ENCODE data around the gene OR5C1.
"Not testable (repeated sequence)": the region's sequence is repeated elsewhere in the genome, so short reads cannot be mapped to it uniquely, and the experiment has no call there.

Gene OR5C1

GRCh38 chr9:122812736-122813135 is 24.0 kb downstream of the OR5C1 start:
- no peak for DNase-seq

DNA sequence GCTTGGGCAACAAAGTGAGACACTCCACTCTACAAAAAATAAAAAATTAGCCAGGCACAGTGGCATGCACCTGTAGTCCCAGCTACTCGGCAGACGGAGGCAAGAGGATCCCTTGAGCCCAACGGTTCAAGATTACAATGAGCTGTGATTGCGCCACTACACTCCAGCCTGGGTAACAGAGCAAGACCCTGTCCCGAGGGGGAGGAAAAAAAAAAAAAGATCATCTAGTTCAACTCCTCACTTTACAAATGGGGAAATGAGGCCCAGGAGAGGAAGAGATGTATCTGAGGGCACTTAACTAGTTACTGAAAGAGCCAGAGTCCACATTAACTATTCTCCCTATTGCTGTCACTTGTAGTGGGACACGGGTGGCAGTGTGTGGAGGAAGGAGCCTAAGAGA is 25.8 kb downstream of the OR5C1 start:
- no peak for DNase-seq

DNA sequence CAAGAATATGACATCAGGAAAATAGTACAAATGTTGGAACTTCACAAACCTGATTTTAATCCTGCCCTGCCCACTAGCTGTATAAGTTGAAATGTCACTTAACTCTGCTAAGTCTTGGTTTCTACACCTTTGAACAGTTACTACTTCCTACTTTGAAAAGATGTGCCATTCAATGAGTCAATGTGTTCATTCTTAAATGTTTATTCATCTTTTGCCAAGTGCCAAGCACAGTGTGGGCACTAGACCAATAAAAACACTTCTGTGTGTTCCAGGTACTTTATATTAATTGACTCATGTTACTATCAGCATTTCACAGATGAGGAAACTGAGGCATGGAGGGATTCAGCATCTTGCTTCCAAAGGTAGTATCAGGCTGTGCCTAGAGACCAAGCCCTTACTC is 26.8 kb downstream of the OR5C1 start:
- DNase-seq, result no peak

GRCh38 chr9:122816163-122816867 is 27.6 kb downstream of the OR5C1 start:
- DNase-seq, result no peak

DNA sequence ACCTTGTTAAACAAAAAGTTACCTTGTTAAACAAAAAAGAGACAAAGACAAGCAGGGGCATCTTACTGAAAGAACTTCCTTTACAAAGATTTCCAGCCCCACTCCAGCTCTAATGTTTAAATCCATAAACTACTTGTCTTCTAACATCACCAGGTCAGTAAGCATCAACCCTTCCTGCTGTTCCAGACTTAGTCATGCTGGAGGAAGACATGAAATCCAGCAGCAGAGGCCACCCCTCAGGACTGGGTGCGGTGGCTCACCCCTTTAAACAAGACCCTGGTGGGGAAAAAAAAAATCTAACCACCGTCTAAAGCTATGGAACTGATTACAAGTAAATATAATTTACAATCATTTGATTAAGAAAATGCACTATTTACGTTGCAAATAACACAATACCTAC is 30.6 kb downstream of the OR5C1 start:
- no peak for DNase-seq

DNA sequence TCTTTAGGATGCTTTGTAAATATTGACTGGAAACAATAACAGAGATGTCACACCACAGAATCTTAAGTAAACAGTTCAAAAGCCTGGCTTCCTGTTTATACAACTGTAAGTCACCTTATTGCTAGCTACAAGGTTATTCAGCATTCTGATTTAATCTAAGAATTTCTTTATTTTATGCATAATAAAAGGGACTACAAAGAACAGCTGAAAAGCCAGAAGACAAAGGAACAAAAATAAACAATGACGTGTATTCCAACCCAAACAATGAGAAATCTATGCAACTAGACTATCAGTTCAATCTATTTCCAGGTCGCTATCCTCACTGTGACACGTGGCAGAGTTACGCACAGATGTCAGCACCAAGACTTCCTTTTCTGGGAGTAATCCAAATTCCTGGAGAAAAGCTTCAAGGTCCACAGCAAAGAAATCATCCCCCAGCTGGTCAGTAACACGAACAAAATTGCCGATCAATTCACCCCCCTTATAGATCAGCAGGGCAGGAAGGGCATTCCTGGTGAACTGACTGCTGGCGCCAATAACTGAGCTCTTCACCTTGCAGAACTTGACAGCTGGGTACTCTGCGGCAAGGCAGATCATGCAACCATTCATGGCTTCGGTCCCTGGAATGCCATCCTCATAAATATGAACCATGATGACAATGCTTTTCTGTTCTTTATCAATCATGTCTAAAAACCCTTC is 31.2 kb downstream of the OR5C1 start:
- DNase-seq, result no peak

GRCh38 chr9:122820490-122820845 is 31.7 kb downstream of the OR5C1 start:
- DNase-seq, result no peak

GRCh38 chr9:122821278-122821943 is 32.7 kb downstream of the OR5C1 start:
- no peak for DNase-seq

DNA sequence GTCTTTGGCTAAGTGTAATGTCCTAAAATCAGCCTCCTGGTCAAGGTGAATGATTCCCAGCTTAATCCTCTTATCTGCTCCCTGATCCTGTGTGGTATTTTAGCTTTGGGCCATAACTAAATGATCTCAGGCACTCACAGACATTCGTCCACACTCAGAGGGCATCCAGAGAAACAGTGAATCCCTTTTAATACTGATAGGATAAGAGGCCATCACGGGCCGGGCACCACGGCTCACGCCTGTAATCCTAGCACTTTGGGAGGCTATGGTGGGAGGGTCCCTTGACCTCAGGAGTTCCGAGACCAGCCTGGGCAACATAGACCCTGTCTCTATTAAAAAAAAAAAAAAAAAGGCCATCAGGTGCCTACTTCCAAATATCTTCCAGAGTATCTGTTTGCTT is 33.3 kb downstream of the OR5C1 start:
- DNase-seq, result no peak

DNA sequence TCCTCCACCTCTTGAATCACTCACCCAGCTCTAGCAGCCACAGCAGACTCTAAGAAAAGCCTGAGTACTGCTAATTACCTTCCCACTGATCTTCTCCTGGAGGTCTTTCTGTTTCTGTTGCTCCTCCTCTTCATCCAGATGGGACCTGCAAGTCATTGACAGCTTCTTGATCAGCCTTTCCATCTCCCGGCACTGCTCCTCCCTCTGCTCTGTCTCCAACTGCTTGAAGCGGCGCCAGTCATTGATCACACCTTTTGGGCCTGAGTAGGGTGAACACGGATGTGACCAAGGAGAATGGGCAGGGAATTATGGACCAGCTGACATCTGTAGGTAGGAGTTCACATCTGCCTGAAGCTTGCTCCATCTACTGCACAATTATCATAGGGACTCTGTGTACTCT is 34.2 kb downstream of the OR5C1 start:
- DNase-seq, result no peak

DNA sequence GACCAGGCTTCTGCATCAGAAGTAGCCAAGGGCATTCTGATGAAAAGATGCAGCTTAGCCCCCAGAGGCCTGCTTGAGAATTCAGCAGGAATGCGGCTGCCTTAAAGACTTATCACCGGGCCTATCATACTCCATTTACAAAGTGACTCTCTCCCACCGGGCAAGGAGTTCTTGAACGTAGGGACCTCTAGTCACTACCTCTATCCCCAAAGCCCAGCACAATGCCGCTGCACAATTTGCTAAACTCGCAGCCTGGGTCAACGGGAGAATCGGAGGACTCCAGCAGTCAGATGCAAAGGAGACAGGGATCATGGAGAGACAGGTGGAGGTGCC is 39.0 kb downstream of the OR5C1 start:
- DNase-seq, result no peak

GRCh38 chr9:122828965-122829284 is 40.2 kb downstream of the OR5C1 start:
- DNase-seq, result not testable (repeated sequence)

GRCh38 chr9:122832194-122832593 is 43.5 kb downstream of the OR5C1 start:
- no peak for DNase-seq

GRCh38 chr9:122835313-122835731 is 46.6 kb downstream of the OR5C1 start:
- DNase-seq, result no peak

DNA sequence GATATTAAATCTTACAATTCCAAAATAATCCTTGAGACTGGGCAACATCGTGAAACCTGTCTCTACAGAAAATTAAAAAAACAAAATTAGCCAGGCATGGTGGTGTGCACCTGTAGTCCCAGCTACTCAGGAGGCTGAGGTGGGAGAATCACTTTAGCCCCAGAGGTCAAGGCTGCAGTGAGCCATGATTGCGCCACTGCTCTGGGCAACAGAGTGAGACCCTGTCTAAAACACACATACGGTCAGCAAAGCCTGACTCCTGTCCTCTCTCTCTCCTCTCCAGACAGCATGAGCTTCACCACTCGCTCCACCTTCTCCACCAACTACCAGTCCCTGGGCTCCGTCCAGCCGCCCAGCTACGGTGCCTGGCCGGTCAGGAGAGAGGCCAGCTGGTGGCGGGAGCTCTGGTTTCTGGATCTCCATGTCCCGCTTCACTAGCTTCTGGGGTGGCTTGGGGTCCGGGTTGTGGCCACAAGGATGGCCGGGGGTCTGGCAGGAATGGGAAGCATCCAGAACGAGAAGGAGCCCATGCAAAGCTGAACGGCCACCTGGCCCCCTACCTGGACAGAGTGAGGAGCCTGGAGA is 48.6 kb downstream of the OR5C1 start:
- DNase-seq, result no peak

- not testable (repeated sequence) for DNase-seq
These were observed 49.7 kb downstream of the OR5C1 start for GRCh38 chr9:122838441-122838840.

All from T1000 (cell line).